HG03460 (cell line): ENCODE results near the gene NUP93.
"Not testable (repeated sequence)": the region's sequence is repeated elsewhere in the genome, so short reads cannot be mapped to it uniquely, and the experiment has no call there.

Experiments
- ATAC-seq: cut with Tn5 transposase; IDR thresholded peaks from one replicate; pipeline ENCODE4 v1.9.1; 2021; ENCODE audit not compliant: unreplicated experiment

NUP93 gene

GRCh38 chr16:56865394-56866062, 135.6 kb downstream of the NUP93 start:
- ATAC-seq = no peak

- ATAC-seq = no peak
These were observed 137.3 kb downstream of the NUP93 start for GRCh38 chr16:56866955-56867830.

- no peak for ATAC-seq
These were observed 138.2 kb downstream of the NUP93 start for GRCh38 chr16:56868175-56868574.

- ATAC-seq = not testable (repeated sequence)
These were observed 138.8 kb downstream of the NUP93 start for GRCh38 chr16:56868766-56869165.

GRCh38 chr16:56869513-56870275, 139.8 kb downstream of the NUP93 start:
- no peak for ATAC-seq

GRCh38 chr16:56870276-56870888, 140.5 kb downstream of the NUP93 start:
- ATAC-seq = no peak

GRCh38 chr16:56871172-56871593, 141.3 kb downstream of the NUP93 start:
- ATAC-seq = no peak

GRCh38 chr16:56872863-56873391, 143.0 kb downstream of the NUP93 start:
- no peak for ATAC-seq

GRCh38 chr16:56874800-56875199, 144.9 kb downstream of the NUP93 start:
- no peak for ATAC-seq

GRCh38 chr16:56876048-56876447, 146.1 kb downstream of the NUP93 start:
- no peak for ATAC-seq

GRCh38 chr16:56877486-56878182, 147.7 kb downstream of the NUP93 start:
- no peak for ATAC-seq

- ATAC-seq = no peak
These were observed 148.4 kb downstream of the NUP93 start for GRCh38 chr16:56878282-56878854.

GRCh38 chr16:56879276-56879675, 149.3 kb downstream of the NUP93 start:
- no peak for ATAC-seq

GRCh38 chr16:56880176-56880575, 150.2 kb downstream of the NUP93 start:
- ATAC-seq = no peak

- ATAC-seq = no peak
These were observed 150.8 kb downstream of the NUP93 start for GRCh38 chr16:56880685-56881084.

GRCh38 chr16:56882077-56882800, 152.3 kb downstream of the NUP93 start:
- no peak for ATAC-seq

- no peak for ATAC-seq
These were observed 153.7 kb downstream of the NUP93 start for GRCh38 chr16:56883586-56883985.

- no peak for ATAC-seq
These were observed 154.2 kb downstream of the NUP93 start for GRCh38 chr16:56884026-56884582.

- ATAC-seq = not testable (repeated sequence)
These were observed 155.0 kb downstream of the NUP93 start for GRCh38 chr16:56884929-56885328.
